Trophoblast cell (in vitro differentiated cells and primary cell): ENCODE data around the gene C2orf74.

Source experiments
- DNase-seq, 2 donors: peaks; one replicate each; pipeline ENCODE4 v3.0.0-alpha.2; 2016
- H2AFZ ChIP-seq: 2 replicates; pipeline ENCODE4 v1.6.1; 2013; ENCODE audit warnings: low read length, moderate library complexity, mild to moderate bottlenecking; ENCODE audit not compliant: insufficient read depth, poor library complexity
- H2AK5ac ChIP-seq: 2 replicates; pipeline ENCODE4 v1.6.1; 2013; ENCODE audit warnings: mild to moderate bottlenecking, low read length
- H2BK120ac ChIP-seq: 2 replicates; pipeline ENCODE4 v1.6.1; 2013; ENCODE audit warnings: low read length, mild to moderate bottlenecking, moderate library complexity; ENCODE audit not compliant: insufficient read depth, poor library complexity
- H2BK12ac ChIP-seq: 2 replicates; pipeline ENCODE4 v1.6.1; 2013; ENCODE audit warnings: mild to moderate bottlenecking, low read length, moderate library complexity
- H2BK5ac ChIP-seq: 2 replicates; pipeline ENCODE4 v1.6.1; 2013; ENCODE audit warnings: low read length, low read depth, moderate library complexity, mild to moderate bottlenecking; ENCODE audit not compliant: poor library complexity
- H3K14ac ChIP-seq: 2 replicates; pipeline ENCODE4 v1.6.1; 2013; ENCODE audit warnings: mild to moderate bottlenecking, low read length
- H3K18ac ChIP-seq: 2 replicates; pipeline ENCODE4 v1.6.1; 2013; ENCODE audit warnings: mild to moderate bottlenecking, low read length
- H3K23ac ChIP-seq: 2 replicates; pipeline ENCODE4 v1.6.1; 2013; ENCODE audit warnings: low read length
- H3K27ac ChIP-seq: 2 replicates; pipeline ENCODE4 v1.5.1; 2013; ENCODE audit warnings: low read depth, mild to moderate bottlenecking, inconsistent platforms, low read length, moderate library complexity
- H3K27me3 ChIP-seq: 2 replicates; pipeline ENCODE4 v1.6.1; 2013; ENCODE audit warnings: inconsistent platforms, mild to moderate bottlenecking, low read length, moderate library complexity; ENCODE audit not compliant: insufficient read depth
- H3K36me3 ChIP-seq, 2 experiments: 1 replicate in 1 of 2; 2 replicates in 1 of 2; pipeline ENCODE4 v1.6.1; 2013; ENCODE audit warnings: low read length in 2 of 2, mild to moderate bottlenecking in 2 of 2, moderate library complexity in 1 of 2; ENCODE audit not compliant: insufficient read depth in 2 of 2, control insufficient read depth in 1 of 2
- H3K4ac ChIP-seq: 2 replicates; pipeline ENCODE4 v1.6.1; 2013; ENCODE audit warnings: low read depth, mild to moderate bottlenecking, low read length, moderate library complexity
- H3K4me1 ChIP-seq, 2 experiments: 1 replicate in 1 of 2; 2 replicates in 1 of 2; pipeline ENCODE4 v1.6.1; 2013; ENCODE audit warnings: low read length in 2 of 2, mild to moderate bottlenecking in 2 of 2, moderate library complexity in 1 of 2; ENCODE audit not compliant: insufficient read depth in 2 of 2, control insufficient read depth in 1 of 2
- H3K4me2 ChIP-seq: 2 replicates; pipeline ENCODE4 v1.6.1; 2013; ENCODE audit warnings: inconsistent platforms, mild to moderate bottlenecking, low read length, moderate library complexity
- H3K4me3 ChIP-seq: 2 replicates; pipeline ENCODE4 v1.5.1; 2013; ENCODE audit warnings: mild to moderate bottlenecking, low read depth, low read length, inconsistent platforms
- H3K79me1 ChIP-seq: one replicate; pipeline ENCODE4 v1.6.1; 2013; ENCODE audit warnings: low read length
- H3K79me2 ChIP-seq: 2 replicates; pipeline ENCODE4 v1.6.1; 2013; ENCODE audit warnings: low read length, mild to moderate bottlenecking; ENCODE audit not compliant: control insufficient read depth, insufficient read depth, poor library complexity
- H3K9ac ChIP-seq: 2 replicates; pipeline ENCODE4 v1.6.1; 2013; ENCODE audit warnings: mild to moderate bottlenecking, low read length
- H3K9me3 ChIP-seq: 2 replicates; pipeline ENCODE4 v1.6.1; 2013; ENCODE audit warnings: low read depth, mild to moderate bottlenecking, control low read depth, inconsistent platforms, low read length; ENCODE audit not compliant: insufficient read depth
- H4K12ac ChIP-seq: 2 replicates; pipeline ENCODE4 v1.6.1; 2013; ENCODE audit warnings: low read depth, mild to moderate bottlenecking, low read length, moderate library complexity
- H4K8ac ChIP-seq: 2 replicates; pipeline ENCODE4 v1.6.1; 2013; ENCODE audit warnings: low read depth, mild to moderate bottlenecking, low read length, moderate library complexity
- H4K91ac ChIP-seq: one replicate; pipeline ENCODE4 v1.6.1; 2013; ENCODE audit warnings: low read depth, mild to moderate bottlenecking, low read length, moderate library complexity
- WGBS: extraction: QIAGEN DNeasy Blood & Tissue Kit; methylation state at CpG from one replicate; pipeline ENCODE4 v1.1.7; 2013; ENCODE audit warnings: missing lambda C conversion rate; ENCODE audit not compliant: insufficient read length, insufficient coverage; ENCODE audit errors: extremely low coverage; 5-methylcytosine and 5-hydroxymethylcytosine counted together

The C2orf74 gene

GRCh38 chr2:61175036-61175435 is 13.0 kb downstream of the C2orf74 start:
- Histone ChIP-seq H3K9ac (no peak overlapping the region), H2BK12ac (no peak overlapping the region), H3K18ac (no peak overlapping the region), H3K9me3 (no peaks in the 10 kb centered on the region), H3K36me3 (peaks cover 0 to 1% of the 10 kb centered on the region in 2 experiments), H2BK120ac (no peak overlapping the region), H3K4me2 (no peak overlapping the region), H3K79me2 (peaks cover 11% of the 10 kb centered on the region), H4K8ac (no peak overlapping the region), H2AK5ac (no peak overlapping the region), H4K12ac (no peak overlapping the region), H3K4me1 (peaks cover 16 to 18% of the 10 kb centered on the region in 2 experiments), H3K27me3 (no peaks in the 10 kb centered on the region), H4K91ac (no peak overlapping the region), H2BK5ac (no peak overlapping the region), H3K79me1 (peaks cover 12% of the 10 kb centered on the region), H3K4me3 (no peak overlapping the region), H3K27ac (no peak overlapping the region), H3K4ac (no peak overlapping the region), H3K14ac (no peak overlapping the region), H3K23ac (no peak overlapping the region), H2AFZ (no peak overlapping the region)
- DNase-seq = no peak
- WGBS = no CpG with 5 or more reads among the region's 8 CpGs

GRCh38 chr2:61176755-61177726 is 15.1 kb downstream of the C2orf74 start:
- Histone ChIP-seq H3K9ac (peak overlapping the region; percentile 97), H3K23ac (no peak overlapping the region), H3K79me2 (peaks cover 11% of the 10 kb centered on the region), H4K91ac (peak overlapping the region; percentile 98), H3K4me3 (peak overlapping the region; percentile 83), H3K79me1 (peaks cover 12% of the 10 kb centered on the region), H3K14ac (peak overlapping the region; percentile 98), H3K27me3 (no peaks in the 10 kb centered on the region), H3K36me3 (peaks cover 9 to 10% of the 10 kb centered on the region in 2 experiments), H2BK5ac (peak overlapping the region; percentile 97), H4K8ac (peak overlapping the region; percentile 98), H3K4me1 (peaks cover 19 to 24% of the 10 kb centered on the region in 2 experiments), H3K18ac (peak overlapping the region; percentile 97), H2AK5ac (peak overlapping the region; percentile 50), H2BK12ac (no peak overlapping the region), H3K4ac (peak overlapping the region; percentile 37), H2BK120ac (peak overlapping the region; percentile 84), H3K9me3 (no peaks in the 10 kb centered on the region), H3K4me2 (peak overlapping the region; percentile 82), H3K27ac (peak overlapping the region; percentile 89), H4K12ac (peak overlapping the region; percentile 98), H2AFZ (peak overlapping the region; percentile 82)
- WGBS = no CpG with 5 or more reads among the region's 111 CpGs
- peak; percentile 92 to 96 for DNase-seq

GRCh38 chr2:61177727-61178549 is 15.9 kb downstream of the C2orf74 start:
- WGBS = no CpG with 5 or more reads among the region's 45 CpGs
- H3K18ac ChIP-seq = peak overlapping the region; percentile 97
- H4K8ac ChIP-seq = peak overlapping the region; percentile 98
- peak overlapping the region; percentile 97 for H3K9ac ChIP-seq
- H3K36me3 ChIP-seq = peaks cover 12 to 14% of the 10 kb centered on the region in 2 experiments
- H2BK120ac ChIP-seq = peak overlapping the region; percentile 84
- peak overlapping the region; percentile 72 for H3K4me2 ChIP-seq
- peaks cover 12% of the 10 kb centered on the region for H3K79me1 ChIP-seq
- peak overlapping the region; percentile 89 for H3K27ac ChIP-seq
- peaks cover 11% of the 10 kb centered on the region for H3K79me2 ChIP-seq
- H3K4me3 ChIP-seq = peak overlapping the region; percentile 83
- H3K27me3 ChIP-seq = no peaks in the 10 kb centered on the region
- peak overlapping the region; percentile 37 for H3K4ac ChIP-seq
- no peak overlapping the region for H3K23ac ChIP-seq
- peak overlapping the region; percentile 98 for H3K14ac ChIP-seq
- DNase-seq = peak in 1 of 2 donors; percentile 32
- peaks cover 19 to 24% of the 10 kb centered on the region in 2 experiments for H3K4me1 ChIP-seq
- H2BK5ac ChIP-seq = peak overlapping the region; percentile 97
- H2BK12ac ChIP-seq = peak overlapping the region; percentile 16
- H2AFZ ChIP-seq = peak overlapping the region; percentile 82
- H2AK5ac ChIP-seq = peak overlapping the region; percentile 80
- peak overlapping the region; percentile 98 for H4K91ac ChIP-seq
- H3K9me3 ChIP-seq = no peaks in the 10 kb centered on the region
- peak overlapping the region; percentile 98 for H4K12ac ChIP-seq
